Activated T-helper 1 cell treated with anti-CD3 and anti-CD28 coated beads, Interleukin-12 subunit alpha, Interleukin-12 subunit beta, Interleukin-2, Interleukin-4 antibody, amounts not matched to agents 30 ng/mL and 10 ng/mL and 1 ng/mL, durations not matched to agents 14 hours and 24 hours and 36 hours (primary cell): ENCODE measurements around the gene LPCAT3. TPM values are rescaled to one million over a fixed set of nuclear protein-coding genes. Genes with fewer than 3 reads are reported as not detected.

Experiments used
- DNase-seq: peaks from one replicate; pipeline ENCODE4 v3.0.0; 2021; ENCODE audit warnings: low spot score
- H3K27ac Mint-ChIP-seq: one replicate; pipeline ENCODE4 v1.8.0; 2021; ENCODE audit warnings: mild to moderate bottlenecking, mixed read lengths
- H3K27me3 Mint-ChIP-seq: one replicate; pipeline ENCODE4 v1.8.0; 2022; ENCODE audit warnings: mild to moderate bottlenecking, moderate library complexity, mixed read lengths; ENCODE audit not compliant: insufficient read depth
- H3K36me3 Mint-ChIP-seq: one replicate; pipeline ENCODE4 v1.8.0; 2021; ENCODE audit warnings: low read depth, mixed read lengths
- H3K4me1 Mint-ChIP-seq: one replicate; pipeline ENCODE4 v1.8.0; 2021; ENCODE audit warnings: low read depth, mixed read lengths
- H3K4me3 Mint-ChIP-seq: one replicate; pipeline ENCODE4 v1.8.0; 2021; ENCODE audit warnings: mild to moderate bottlenecking, moderate library complexity, mixed read lengths
- H3K9me3 Mint-ChIP-seq: one replicate; pipeline ENCODE4 v1.8.0; 2021; ENCODE audit warnings: mixed read lengths
- intact Hi-C: fragments of 100-400 bp; cut with micrococcal nuclease; formaldehyde crosslinking; loops from one replicate; pipeline ENCODE4 v1.15.1; 2024
- total RNA-seq: library from RNA; stranded (reverse); gene quantifications from 2 replicates; pipeline ENCODE4 v1.2.3, GENCODE V29; 2022

LPCAT3 gene
- total RNA-seq, 1 donor from 2014 or later = 30.0 TPM

- H3K4me3 Mint-ChIP-seq = no peak overlapping the region
- no peak for DNase-seq
- peaks cover 59% of the 10 kb centered on the region for H3K4me1 Mint-ChIP-seq
- H3K36me3 Mint-ChIP-seq = peaks cover 44% of the 10 kb centered on the region
- H3K27ac Mint-ChIP-seq = peak overlapping the region; percentile 90
- no peaks in the 10 kb centered on the region for H3K27me3 Mint-ChIP-seq
- intact Hi-C loops = loop anchor here (1.0 kb wide), 2 partner anchors 20 to 40 kb away; partner anchors contain the start of gene C12orf57
- no peaks in the 10 kb centered on the region for H3K9me3 Mint-ChIP-seq
Observed at GRCh38 chr12:6964605-6965025, 53.7 kb downstream of the LPCAT3 start.

GRCh38 chr12:6963791-6964413, 54.4 kb downstream of the LPCAT3 start:
- Mint-ChIP-seq H3K4me1 (peaks cover 59% of the 10 kb centered on the region), H3K9me3 (no peaks in the 10 kb centered on the region), H3K4me3 (no peak overlapping the region), H3K27ac (no peak overlapping the region), H3K36me3 (peaks cover 45% of the 10 kb centered on the region), H3K27me3 (no peaks in the 10 kb centered on the region)
- DNase-seq = no peak
- intact Hi-C loops = no loop called here

- DNase-seq = no peak
- Mint-ChIP-seq H3K27me3 (no peaks in the 10 kb centered on the region), H3K4me1 (peaks cover 60% of the 10 kb centered on the region), H3K9me3 (no peaks in the 10 kb centered on the region), H3K27ac (peak overlapping the region; percentile 44), H3K4me3 (no peak overlapping the region), H3K36me3 (peaks cover 46% of the 10 kb centered on the region)
- intact Hi-C loops = no loop called here
Observed at GRCh38 chr12:6963016-6963731, 55.1 kb downstream of the LPCAT3 start.

- H3K27ac Mint-ChIP-seq = peak overlapping the region; percentile 98
- H3K9me3 Mint-ChIP-seq = no peaks in the 10 kb centered on the region
- intact Hi-C loops = no loop called here
- peak overlapping the region; percentile 82 for H3K4me3 Mint-ChIP-seq
- H3K27me3 Mint-ChIP-seq = no peaks in the 10 kb centered on the region
- H3K4me1 Mint-ChIP-seq = peaks cover 66% of the 10 kb centered on the region
- H3K36me3 Mint-ChIP-seq = peaks cover 44% of the 10 kb centered on the region
- DNase-seq = no peak
Observed at GRCh38 chr12:6962285-6963015, 55.8 kb downstream of the LPCAT3 start.

- no peaks in the 10 kb centered on the region for H3K9me3 Mint-ChIP-seq
- H3K36me3 Mint-ChIP-seq = peaks cover 46% of the 10 kb centered on the region
- DNase-seq = no peak
- peak overlapping the region; percentile 82 for H3K4me3 Mint-ChIP-seq
- H3K27me3 Mint-ChIP-seq = no peaks in the 10 kb centered on the region
- intact Hi-C loops = loop anchor here (1.0 to 2.0 kb wide), 6 partner anchors 8 to 89 kb away; partner anchors contain the start of genes C12orf57, EMG1, LPCAT3 and PHB2
- peaks cover 72% of the 10 kb centered on the region for H3K4me1 Mint-ChIP-seq
- peak overlapping the region; percentile 98 for H3K27ac Mint-ChIP-seq
Observed at GRCh38 chr12:6961695-6962284, 56.5 kb downstream of the LPCAT3 start.

- Mint-ChIP-seq H3K27ac (peak overlapping the region; percentile 98), H3K36me3 (peaks cover 49% of the 10 kb centered on the region), H3K9me3 (no peaks in the 10 kb centered on the region), H3K27me3 (no peaks in the 10 kb centered on the region), H3K4me3 (peak overlapping the region; percentile 82), H3K4me1 (peaks cover 74% of the 10 kb centered on the region)
- DNase-seq = peak; percentile 78
- intact Hi-C loops = loop anchor here (1.0 to 2.0 kb wide), 6 partner anchors 8 to 88 kb away; partner anchors contain the start of genes C12orf57, EMG1, LPCAT3 and PHB2
Observed at GRCh38 chr12:6961278-6961694, 57.0 kb downstream of the LPCAT3 start.

GRCh38 chr12:6960593-6961277, 57.5 kb downstream of the LPCAT3 start:
- Mint-ChIP-seq H3K27me3 (no peaks in the 10 kb centered on the region), H3K27ac (peak overlapping the region; percentile 98), H3K4me1 (peaks cover 76% of the 10 kb centered on the region), H3K4me3 (peak overlapping the region; percentile 82), H3K36me3 (peaks cover 49% of the 10 kb centered on the region), H3K9me3 (no peaks in the 10 kb centered on the region)
- peak; percentile 42 for DNase-seq
- intact Hi-C loops = loop anchor here (1.0 to 2.0 kb wide), 6 partner anchors 7 to 88 kb away; partner anchors contain the start of genes C12orf57, EMG1, LPCAT3 and PHB2

GRCh38 chr12:6959805-6960592, 58.3 kb downstream of the LPCAT3 start:
- H3K4me1 Mint-ChIP-seq = peaks cover 72% of the 10 kb centered on the region
- peaks cover 44% of the 10 kb centered on the region for H3K36me3 Mint-ChIP-seq
- no peak for DNase-seq
- intact Hi-C loops = loop anchor here (2.0 to 5.0 kb wide), 3 partner anchors 59 to 188 kb away; partner anchors contain the start of genes LAG3, LPCAT3 and SPSB2
- peak overlapping the region; percentile 91 for H3K4me3 Mint-ChIP-seq
- peak overlapping the region; percentile 98 for H3K27ac Mint-ChIP-seq
- H3K9me3 Mint-ChIP-seq = no peaks in the 10 kb centered on the region
- H3K27me3 Mint-ChIP-seq = no peaks in the 10 kb centered on the region

GRCh38 chr12:6959058-6959804, 59.0 kb downstream of the LPCAT3 start:
- peak overlapping the region; percentile 96 for H3K27ac Mint-ChIP-seq

GRCh38 chr12:6958609-6959057, 59.6 kb downstream of the LPCAT3 start:
- peak overlapping the region; percentile 96 for H3K27ac Mint-ChIP-seq
- DNase-seq = no peak
- peaks cover 75% of the 10 kb centered on the region for H3K4me1 Mint-ChIP-seq
- H3K27me3 Mint-ChIP-seq = no peaks in the 10 kb centered on the region
- H3K36me3 Mint-ChIP-seq = peaks cover 54% of the 10 kb centered on the region
- no peaks in the 10 kb centered on the region for H3K9me3 Mint-ChIP-seq
- peak overlapping the region; percentile 91 for H3K4me3 Mint-ChIP-seq
- intact Hi-C loops = loop anchor here (5.0 kb wide), 1 partner anchor 186 kb away; the partner anchor contains the start of gene LAG3

More at GRCh38 chr12:6959058-6959804, 59.0 kb downstream of the LPCAT3 start:
- DNase-seq = peak; percentile 67
- peak overlapping the region; percentile 91 for H3K4me3 Mint-ChIP-seq
- H3K4me1 Mint-ChIP-seq = peaks cover 72% of the 10 kb centered on the region
- intact Hi-C loops = loop anchor here (5.0 kb wide), 1 partner anchor 187 kb away; the partner anchor contains the start of gene LAG3
- H3K27me3 Mint-ChIP-seq = no peaks in the 10 kb centered on the region
- H3K9me3 Mint-ChIP-seq = no peaks in the 10 kb centered on the region
- H3K36me3 Mint-ChIP-seq = peaks cover 48% of the 10 kb centered on the region
